Measurements from ENCODE around the gene PDIK1L.

DNA sequence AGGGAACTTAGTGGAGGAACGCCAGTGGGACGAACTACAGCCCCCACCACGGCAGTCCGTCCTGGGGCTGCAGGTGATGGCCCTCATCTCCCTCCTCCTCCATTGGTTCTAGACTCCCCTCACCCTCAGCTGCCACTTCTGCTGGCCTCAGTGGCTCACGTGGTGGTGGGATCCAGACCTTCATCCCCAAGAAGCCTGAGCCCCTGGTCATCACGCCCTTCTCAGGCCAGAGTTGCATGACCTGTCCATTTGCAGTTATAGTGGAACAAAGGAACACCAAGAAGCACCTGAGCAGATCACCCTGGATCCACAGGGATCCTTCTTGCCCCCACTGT is 34.3 kb downstream of the PDIK1L start:
- TF ChIP-seq EZH2 (IDR thresholded peaks at IDR 0.05; ENCODE audit: low read length): no peak
- TF ChIP-seq, protein P1, sequence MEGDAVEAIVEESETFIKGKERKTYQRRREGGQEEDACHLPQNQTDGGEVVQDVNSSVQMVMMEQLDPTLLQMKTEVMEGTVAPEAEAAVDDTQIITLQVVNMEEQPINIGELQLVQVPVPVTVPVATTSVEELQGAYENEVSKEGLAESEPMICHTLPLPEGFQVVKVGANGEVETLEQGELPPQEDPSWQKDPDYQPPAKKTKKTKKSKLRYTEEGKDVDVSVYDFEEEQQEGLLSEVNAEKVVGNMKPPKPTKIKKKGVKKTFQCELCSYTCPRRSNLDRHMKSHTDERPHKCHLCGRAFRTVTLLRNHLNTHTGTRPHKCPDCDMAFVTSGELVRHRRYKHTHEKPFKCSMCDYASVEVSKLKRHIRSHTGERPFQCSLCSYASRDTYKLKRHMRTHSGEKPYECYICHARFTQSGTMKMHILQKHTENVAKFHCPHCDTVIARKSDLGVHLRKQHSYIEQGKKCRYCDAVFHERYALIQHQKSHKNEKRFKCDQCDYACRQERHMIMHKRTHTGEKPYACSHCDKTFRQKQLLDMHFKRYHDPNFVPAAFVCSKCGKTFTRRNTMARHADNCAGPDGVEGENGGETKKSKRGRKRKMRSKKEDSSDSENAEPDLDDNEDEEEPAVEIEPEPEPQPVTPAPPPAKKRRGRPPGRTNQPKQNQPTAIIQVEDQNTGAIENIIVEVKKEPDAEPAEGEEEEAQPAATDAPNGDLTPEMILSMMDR (optimal IDR thresholded peaks at IDR 0.05 in 1 of 3, IDR thresholded peaks at IDR 0.05 in 1 of 3, conservative IDR thresholded peaks at IDR 0.05 in 1 of 3; ENCODE audit: extremely low read depth in 1 of 3, insufficient read depth in 2 of 3, low read length in 3 of 3): no peak

Data from keratinocyte (primary cell).